ENCODE results near the gene CADM4. TPM values are rescaled to one million over a fixed set of nuclear protein-coding genes. Genes with fewer than 3 reads are reported as not detected.
"Not testable (repeated sequence)": the region's sequence is repeated elsewhere in the genome, so short reads cannot be mapped to it uniquely, and the experiment has no call there.

The CADM4 gene
- total RNA-seq, 4 donors from 2014 or later: 19.8 to 52.5 (median 31.6) TPM

DNA sequence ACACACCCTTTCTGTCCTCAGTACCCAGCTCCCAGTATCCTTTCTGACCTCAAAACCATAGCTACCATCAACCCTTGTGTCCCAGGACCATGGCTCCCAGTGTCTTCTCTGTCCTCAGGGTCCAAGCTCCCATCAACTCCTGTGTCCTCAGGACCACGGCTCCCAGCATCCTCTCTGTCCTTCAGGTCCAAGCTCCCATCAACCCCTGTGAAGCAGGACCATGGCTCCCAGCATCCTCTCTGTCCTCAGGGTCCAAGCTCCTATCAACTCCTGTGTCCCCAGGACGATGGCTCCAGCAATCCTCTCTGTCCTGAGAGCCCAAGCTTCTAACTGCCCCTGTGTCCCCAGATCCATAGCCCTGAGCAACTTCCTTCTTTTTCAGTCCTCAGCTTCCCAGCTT is 1.7 kb upstream of the CADM4 start:
- Histone ChIP-seq H3K9me3 (no peaks in the 10 kb centered on the region), H3K27ac (no peak overlapping the region), H3K27me3 (no peaks in the 10 kb centered on the region), H3K36me3 (peaks cover 0 to 6% of the 10 kb centered on the region in 2 donors), H3K4me3 (no peak overlapping the region), H3K4me1 (peaks cover 0 to 24% (median 7%) of the 10 kb centered on the region in 3 donors)
- ATAC-seq: no peak
- TF ChIP-seq POLR2A (IDR thresholded peaks at IDR 0.05) (no peak), CTCF (IDR thresholded peaks at IDR 0.05) (no peak), EP300 (IDR thresholded peaks at IDR 0.05) (no peak), POLR2AphosphoS5 (IDR thresholded peaks at IDR 0.05) (no peak)
- 41 to 100% methylated on average over 2 of the region's 2 CpGs for WGBS, 2 donors (ENCODE audit: low coverage in 1 of 2)

GRCh38 chr19:43640424-43640757 is 741 bp upstream of the CADM4 start:
- peak overlapping the region in 3 of 4 donors; percentile 73 to 80 (median 79) for H3K27ac ChIP-seq
- WGBS, 2 donors (ENCODE audit: low coverage in 1 of 2): 0% methylated on average over 1 of the region's 9 CpGs; no CpG with 5 or more reads in 1 of the 2 donors
- no peaks in the 10 kb centered on the region for H3K27me3 ChIP-seq
- H3K4me3 ChIP-seq: peak overlapping the region; percentile 21 to 69
- no peaks in the 10 kb centered on the region for H3K9me3 ChIP-seq
- H3K36me3 ChIP-seq: no peaks in the 10 kb centered on the region
- peaks cover 0 to 24% (median 7%) of the 10 kb centered on the region in 3 donors for H3K4me1 ChIP-seq
- TF ChIP-seq EP300 (IDR thresholded peaks at IDR 0.05): no peak
- no peak for TF ChIP-seq CTCF (IDR thresholded peaks at IDR 0.05)
- TF ChIP-seq POLR2A (IDR thresholded peaks at IDR 0.05): no peak
- no peak for TF ChIP-seq POLR2AphosphoS5 (IDR thresholded peaks at IDR 0.05)
- ATAC-seq: no peak

- H3K27ac ChIP-seq: peak overlapping the region in 3 of 4 donors; percentile 73 to 80 (median 79)
- 6 to 9% methylated on average over 12 to 14 of the region's 18 CpGs for WGBS, 2 donors (ENCODE audit: low coverage in 1 of 2)
These were observed 593 bp downstream of the CADM4 start for GRCh38 chr19:43638995-43639518.

DNA sequence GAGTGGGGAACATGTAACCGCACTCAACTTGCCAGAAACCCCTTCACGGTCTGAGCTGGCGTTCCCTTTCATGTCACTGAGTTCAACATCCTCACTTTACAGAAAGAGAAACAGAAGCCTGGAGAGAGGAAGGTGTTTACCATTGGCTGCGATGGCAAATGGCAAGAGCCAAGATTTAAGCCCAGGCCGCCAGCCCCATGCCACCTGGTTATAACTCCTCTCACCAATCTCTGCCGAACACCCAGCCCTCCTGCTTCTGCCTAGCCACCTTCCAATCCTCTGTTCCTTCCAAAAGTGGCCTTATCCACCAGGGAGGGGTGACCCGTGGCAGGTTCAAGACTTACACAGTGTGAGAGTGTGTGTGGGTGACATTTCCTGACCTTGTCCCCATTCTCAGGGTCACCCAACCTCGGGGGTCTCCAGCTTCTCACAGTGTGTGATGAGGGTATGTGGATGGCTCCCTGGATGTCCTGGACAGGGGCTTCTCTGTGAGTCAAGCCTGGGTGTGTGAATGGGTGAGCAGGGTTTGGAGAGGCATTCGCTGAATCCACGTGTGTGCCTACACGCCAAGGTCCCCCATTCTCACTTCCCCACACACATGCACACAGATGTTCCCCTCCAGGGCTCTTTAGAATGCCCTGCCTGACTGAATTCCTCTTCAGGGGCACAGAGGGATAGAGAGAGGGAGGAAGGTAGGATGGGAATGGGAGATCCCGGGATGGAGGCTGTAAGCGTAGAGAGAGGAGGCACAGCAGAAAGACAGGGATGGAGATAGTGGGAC is 1.2 kb downstream of the CADM4 start:
- H3K27me3 ChIP-seq: no peaks in the 10 kb centered on the region
- 73 to 81% methylated on average over 4 to 7 of the region's 13 CpGs for WGBS, 2 donors (ENCODE audit: low coverage in 1 of 2)
- peak overlapping the region in 3 of 4 donors; percentile 2 to 79 (median 73) for H3K27ac ChIP-seq
- H3K4me1 ChIP-seq: peaks cover 0 to 40% (median 7%) of the 10 kb centered on the region in 3 donors
- no peak for ATAC-seq
- peak overlapping the region in 1 of 2 donors; percentile 69 for H3K4me3 ChIP-seq
- no peak for TF ChIP-seq CTCF (IDR thresholded peaks at IDR 0.05)
- TF ChIP-seq POLR2A (IDR thresholded peaks at IDR 0.05): no peak
- no peak for TF ChIP-seq POLR2AphosphoS5 (IDR thresholded peaks at IDR 0.05)
- no peak for TF ChIP-seq EP300 (IDR thresholded peaks at IDR 0.05)
- H3K36me3 ChIP-seq: no peaks in the 10 kb centered on the region
- no peaks in the 10 kb centered on the region for H3K9me3 ChIP-seq

More at GRCh38 chr19:43638995-43639518, 593 bp downstream of the CADM4 start:
- Histone ChIP-seq H3K36me3 (no peaks in the 10 kb centered on the region), H3K4me3 (peak overlapping the region; percentile 24 to 69), H3K27me3 (no peaks in the 10 kb centered on the region), H3K4me1 (peaks cover 0 to 38% (median 7%) of the 10 kb centered on the region in 3 donors), H3K9me3 (no peaks in the 10 kb centered on the region)
- ATAC-seq: no peak
- TF ChIP-seq EP300 (IDR thresholded peaks at IDR 0.05): no peak

- Histone ChIP-seq H3K4me3 (peak overlapping the region in 1 of 2 donors; percentile 36), H3K36me3 (no peaks in the 10 kb centered on the region), H3K9me3 (no peaks in the 10 kb centered on the region), H3K4me1 (peaks cover 0 to 40% (median 7%) of the 10 kb centered on the region in 3 donors), H3K27ac (peak overlapping the region in 3 of 4 donors; percentile 66 to 77 (median 68)), H3K27me3 (no peaks in the 10 kb centered on the region)
- ATAC-seq: no peak
- WGBS, 2 donors (ENCODE audit: low coverage in 1 of 2): 56 to 60% methylated on average over 1 to 5 of the region's 14 CpGs
- TF ChIP-seq EP300 (IDR thresholded peaks at IDR 0.05) (no peak), POLR2AphosphoS5 (IDR thresholded peaks at IDR 0.05) (no peak), POLR2A (IDR thresholded peaks at IDR 0.05) (no peak), CTCF (IDR thresholded peaks at IDR 0.05) (no peak)
These were observed 3.4 kb downstream of the CADM4 start for GRCh38 chr19:43636121-43636683.

- not testable (repeated sequence) for H3K9me3 ChIP-seq, H3K27me3 ChIP-seq, ATAC-seq, H3K36me3 ChIP-seq
- peak overlapping the region in 3 of 4 donors; percentile 66 to 77 (median 68) for H3K27ac ChIP-seq
- 20% methylated on average over 1 of the region's 2 CpGs; no CpG with 5 or more reads in 1 of the 2 donors for whole genome bisulfite sequencing, 2 donors (ENCODE audit: low coverage in 1 of 2)
- peaks cover 0 to 37% (median 6%) of the 10 kb centered on the region in 3 donors for H3K4me1 ChIP-seq
- H3K4me3 ChIP-seq: peak overlapping the region in 1 of 2 donors; percentile 36
These were observed 4.1 kb downstream of the CADM4 start for GRCh38 chr19:43635561-43635940.
